ENCODE results near the gene TDRD15. TPM values are rescaled to one million over a fixed set of nuclear protein-coding genes. Genes with fewer than 3 reads are reported as not detected.
A peak's percentile ranks its signal among the peaks of the same experiment; 100 is the strongest.

TDRD15 gene
- 1 to 10 TPM in 3 of 6 experiments, under 1 TPM in 3; 0.32 to 2.4 (median 1.2) TPM for total RNA-seq
- long read RNA-seq, result 0 reads

- Histone ChIP-seq H3K4me1 (no peaks in the 10 kb centered on the region), H3K27me3 (no peaks in the 10 kb centered on the region), H3K9me3 (no peaks in the 10 kb centered on the region), H3K4me3 (no peak within 1 kb of the TSS), H3K36me3 (no peaks in the 10 kb centered on the region), H3K27ac (no peak within 1 kb of the TSS)
- DNase-seq (no peak), ATAC-seq (peak in 1 of 4 donors; percentile 32)
- TF ChIP-seq POLR2A (IDR thresholded peaks at IDR 0.05) (no peak), CTCF (IDR thresholded peaks at IDR 0.05) (no peak)
- intact Hi-C loops (cut with DNase I), result no loop called here
- 88% methylated on average over 13 of the region's 27 CpGs for WGBS (ENCODE audit: insufficient coverage, low coverage, low lambda C conversion rate, missing lambda C conversion rate)
Observed at GRCh38 chr2:21123473-21124393, at the start of gene TDRD15. TDRD15 (plus strand) TSS chr2:21123968; CDS start chr2:21137468, 13,500 bp downstream.

- TF ChIP-seq POLR2A (IDR thresholded peaks at IDR 0.05) (no peak), CTCF (IDR thresholded peaks at IDR 0.05) (no peak)
- intact Hi-C loops (cut with DNase I), result no loop called here
- Histone ChIP-seq H3K36me3 (no peaks in the 10 kb centered on the region), H3K4me3 (no peak overlapping the region), H3K27ac (no peak overlapping the region), H3K27me3 (no peaks in the 10 kb centered on the region), H3K4me1 (no peaks in the 10 kb centered on the region), H3K9me3 (no peaks in the 10 kb centered on the region)
- DNase-seq, result no peak
- ATAC-seq, result no peak
- 80% methylated on average over 1 of the region's 1 CpG for WGBS (ENCODE audit: insufficient coverage, low coverage, low lambda C conversion rate, missing lambda C conversion rate)
Observed at GRCh38 chr2:21078296-21078695, 45.5 kb upstream of the TDRD15 start.

- DNase-seq, result no peak
- peak; percentile 30 to 77 (median 57) for ATAC-seq
- Histone ChIP-seq H3K4me3 (no peak overlapping the region), H3K27me3 (no peaks in the 10 kb centered on the region), H3K27ac (no peak overlapping the region), H3K36me3 (no peaks in the 10 kb centered on the region), H3K9me3 (no peaks in the 10 kb centered on the region), H3K4me1 (no peaks in the 10 kb centered on the region)
- intact Hi-C loops (cut with DNase I), result no loop called here
- TF ChIP-seq POLR2A (IDR thresholded peaks at IDR 0.05) (no peak), CTCF (IDR thresholded peaks at IDR 0.05) (no peak)
- WGBS (ENCODE audit: insufficient coverage, low coverage, low lambda C conversion rate, missing lambda C conversion rate), result 17% methylated on average over 1 of the region's 1 CpG
Observed at GRCh38 chr2:21083482-21083881, 40.3 kb upstream of the TDRD15 start.

- Histone ChIP-seq H3K9me3 (no peaks in the 10 kb centered on the region), H3K4me3 (no peak overlapping the region), H3K4me1 (no peaks in the 10 kb centered on the region), H3K27ac (no peak overlapping the region), H3K27me3 (no peaks in the 10 kb centered on the region), H3K36me3 (no peaks in the 10 kb centered on the region)
- ATAC-seq (no peak), DNase-seq (no peak)
- 79% methylated on average over 4 of the region's 4 CpGs for WGBS (ENCODE audit: insufficient coverage, low coverage, low lambda C conversion rate, missing lambda C conversion rate)
- intact Hi-C loops (cut with DNase I), result no loop called here
- no peak for TF ChIP-seq CTCF (IDR thresholded peaks at IDR 0.05)
- no peak for TF ChIP-seq POLR2A (IDR thresholded peaks at IDR 0.05)
Observed at GRCh38 chr2:21084401-21084800, 39.4 kb upstream of the TDRD15 start.

Measured in right lobe of liver (tissue), 6 donors.